SJSA1 (cell line): ENCODE results near the gene MATR3. TPM values are rescaled to one million over a fixed set of nuclear protein-coding genes. Genes with fewer than 3 reads are reported as not detected.
"Not testable (repeated sequence)": the region's sequence is repeated elsewhere in the genome, so short reads cannot be mapped to it uniquely, and the experiment has no call there.

Experiments used
- DNase-seq, 2 experiments: peaks; one replicate each; pipeline ENCODE4 v3.0.0-alpha.2; 2015 to 2020; ENCODE audit warnings: low spot score in 2 of 2, low read depth in 1 of 2
- H3K27ac ChIP-seq: fragments of 250-450 bp; sonication (Bioruptor Pico); 2 replicates; pipeline ENCODE4 v1.5.1; 2020; ENCODE audit warnings: mild to moderate bottlenecking, moderate library complexity
- H3K27me3 ChIP-seq: fragments of 250-450 bp; sonication (Bioruptor Pico); replicated peaks from 2 replicates; pipeline ENCODE4 v1.5.1; 2020; ENCODE audit warnings: mild to moderate bottlenecking, moderate library complexity
- H3K36me3 ChIP-seq: fragments of 250-450 bp; sonication (Bioruptor Pico); 2 replicates; pipeline ENCODE4 v1.5.1; 2020; ENCODE audit warnings: mild to moderate bottlenecking
- H3K4me1 ChIP-seq: fragments of 250-450 bp; sonication (Bioruptor Pico); replicated peaks from 2 replicates; pipeline ENCODE4 v1.6.1; 2021; ENCODE audit warnings: mild to moderate bottlenecking
- H3K4me3 ChIP-seq: fragments of 250-450 bp; sonication (Bioruptor Pico); 2 replicates; pipeline ENCODE4 v1.5.1; 2020; ENCODE audit warnings: mild to moderate bottlenecking
- H3K9me3 ChIP-seq: fragments of 250-450 bp; sonication (Bioruptor Pico); replicated peaks from 2 replicates; pipeline ENCODE4 v1.5.1; 2020; ENCODE audit warnings: mild to moderate bottlenecking
- total RNA-seq: library from RNA; depleted of rRNA; stranded (reverse); fragments of >200 nt; shearing (Covaris generic); gene quantifications from 2 replicates; pipeline ENCODE4 v1.2.3, GENCODE V29; 2014

MATR3 gene
- total RNA-seq, 1 experiment from 2014 or later: 470 TPM

- H3K9me3 ChIP-seq: no peaks in the 10 kb centered on the region
- DNase-seq: no peak
- H3K36me3 ChIP-seq: no peaks in the 10 kb centered on the region
- peaks cover 6% of the 10 kb centered on the region for H3K4me1 ChIP-seq
- no peak overlapping the region for H3K27ac ChIP-seq
- no peak overlapping the region for H3K4me3 ChIP-seq
- no peaks in the 10 kb centered on the region for H3K27me3 ChIP-seq
These were observed 29.6 kb upstream of the MATR3 start for GRCh38 chr5:139263946-139264345.

DNA sequence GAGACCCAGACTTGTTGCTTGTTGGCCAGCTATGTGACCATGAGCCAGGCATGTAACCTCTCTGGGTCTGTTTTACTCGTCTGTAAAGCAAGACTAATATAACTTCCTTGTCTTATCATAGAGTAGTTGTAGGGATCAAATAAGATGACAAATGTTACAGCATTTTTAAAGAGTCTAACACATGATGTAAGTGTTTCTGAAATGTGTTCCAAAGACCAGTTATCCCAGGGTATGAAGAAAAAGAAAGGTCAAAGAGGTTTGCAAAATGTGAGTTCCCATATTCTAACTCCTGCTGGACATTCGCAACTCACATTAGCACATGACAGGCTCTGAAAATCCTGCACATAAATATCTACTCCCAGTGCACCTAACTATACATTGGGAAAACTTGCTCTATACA is 28.5 kb upstream of the MATR3 start:
- no peak for DNase-seq

DNA sequence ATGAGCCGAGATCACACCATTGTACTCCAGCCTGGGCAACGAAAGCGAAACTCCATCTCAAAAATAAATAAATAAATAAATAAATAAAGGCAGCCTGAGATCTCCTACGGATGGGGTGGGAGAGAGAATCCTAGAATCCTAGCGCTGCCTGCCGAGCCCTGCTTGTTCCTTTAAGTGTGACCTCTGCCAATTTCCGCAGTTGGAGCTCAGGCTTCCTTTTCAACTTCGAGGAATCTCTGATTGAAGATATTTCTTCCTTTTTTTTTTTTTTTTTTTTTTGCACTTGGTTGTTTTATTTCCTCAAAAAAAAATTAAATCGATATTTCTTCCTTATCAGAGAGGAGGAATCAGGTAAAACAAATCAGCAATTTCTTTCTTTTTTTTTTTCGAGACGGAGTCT is 27.3 kb upstream of the MATR3 start:
- Histone ChIP-seq H3K9me3 (no peaks in the 10 kb centered on the region), H3K36me3 (no peaks in the 10 kb centered on the region), H3K27me3 (no peaks in the 10 kb centered on the region), H3K27ac (no peak overlapping the region), H3K4me1 (peaks cover 10% of the 10 kb centered on the region), H3K4me3 (no peak overlapping the region)
- DNase-seq: no peak

More for the DNA sequence above, 28.5 kb upstream of the MATR3 start:
- Histone ChIP-seq H3K4me3 (no peak overlapping the region), H3K36me3 (no peaks in the 10 kb centered on the region), H3K27me3 (no peaks in the 10 kb centered on the region), H3K4me1 (peaks cover 6% of the 10 kb centered on the region), H3K9me3 (no peaks in the 10 kb centered on the region), H3K27ac (no peak overlapping the region)

GRCh38 chr5:139267481-139267880 is 26.1 kb upstream of the MATR3 start:
- H3K4me3 ChIP-seq: no peak overlapping the region
- H3K9me3 ChIP-seq: no peaks in the 10 kb centered on the region
- H3K36me3 ChIP-seq: no peaks in the 10 kb centered on the region
- peaks cover 23% of the 10 kb centered on the region for H3K4me1 ChIP-seq
- H3K27me3 ChIP-seq: no peaks in the 10 kb centered on the region
- DNase-seq: no peak
- no peak overlapping the region for H3K27ac ChIP-seq

- Histone ChIP-seq H3K4me1 (peaks cover 34% of the 10 kb centered on the region), H3K9me3 (no peaks in the 10 kb centered on the region), H3K27me3 (no peaks in the 10 kb centered on the region), H3K4me3 (no peak overlapping the region), H3K36me3 (no peaks in the 10 kb centered on the region), H3K27ac (no peak overlapping the region)
- peak in 1 of 2 experiments; percentile 31 for DNase-seq
These were observed 25.0 kb upstream of the MATR3 start for GRCh38 chr5:139268364-139269202.

GRCh38 chr5:139270718-139271117 is 22.8 kb upstream of the MATR3 start:
- H3K9me3 ChIP-seq: not testable (repeated sequence)
- peak overlapping the region; percentile 37; the same call in 1 of the 2 replicates for H3K27ac ChIP-seq

GRCh38 chr5:139271201-139272027 is 22.1 kb upstream of the MATR3 start:
- DNase-seq: peak; percentile 61 to 84

More at GRCh38 chr5:139270718-139271117, 22.8 kb upstream of the MATR3 start:
- DNase-seq, H3K4me3 ChIP-seq, H3K36me3 ChIP-seq, H3K27me3 ChIP-seq: not testable (repeated sequence)
- peaks cover 43% of the 10 kb centered on the region for H3K4me1 ChIP-seq

DNA sequence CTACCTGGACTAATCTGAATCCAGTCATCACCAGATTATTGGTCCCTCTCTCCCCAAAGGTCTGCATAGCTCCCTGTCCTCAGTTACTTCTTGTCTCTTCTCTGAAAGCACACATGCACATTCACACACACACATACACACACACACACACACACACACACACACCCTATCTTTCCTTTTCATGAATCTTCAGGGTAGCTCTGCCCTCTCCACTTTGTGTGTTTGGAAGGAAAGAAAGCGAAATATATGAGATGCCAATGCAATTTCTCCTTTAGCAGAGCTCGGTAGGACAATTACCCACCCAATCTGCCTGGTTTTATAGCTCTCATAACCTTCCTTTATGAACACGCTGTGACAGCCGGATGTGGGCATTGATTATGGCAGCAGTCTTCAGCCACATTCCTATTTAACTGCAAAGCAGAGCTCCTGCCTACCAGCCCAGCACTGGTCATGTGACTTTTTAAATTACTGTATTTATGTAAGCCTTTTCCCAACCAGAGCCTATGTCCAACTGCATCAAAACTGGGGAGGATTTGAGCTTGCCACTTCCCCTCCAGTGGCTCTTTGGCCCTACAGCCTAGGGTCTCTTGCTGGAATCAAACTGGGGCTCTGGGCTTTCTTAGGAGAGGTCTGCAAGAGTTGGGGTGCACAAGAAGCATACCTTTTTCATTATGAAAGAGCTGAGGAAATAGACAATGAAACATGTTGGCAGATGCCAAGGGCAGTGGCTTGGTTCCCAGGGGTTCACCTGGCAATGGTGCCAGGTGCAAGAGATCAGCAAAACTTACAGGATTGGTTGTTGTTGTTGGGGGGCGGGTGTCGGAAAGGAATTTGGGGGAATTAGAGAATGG is 20.8 kb upstream of the MATR3 start:
- Histone ChIP-seq H3K4me3 (no peak overlapping the region), H3K27ac (peak overlapping the region; percentile 21; the same call in 1 of the 2 replicates), H3K27me3 (no peaks in the 10 kb centered on the region), H3K9me3 (no peaks in the 10 kb centered on the region), H3K4me1 (peaks cover 43% of the 10 kb centered on the region), H3K36me3 (peaks cover 20% of the 10 kb centered on the region)
- peak in 1 of 2 experiments; percentile 46 for DNase-seq

More at GRCh38 chr5:139271201-139272027, 22.1 kb upstream of the MATR3 start:
- no peaks in the 10 kb centered on the region for H3K9me3 ChIP-seq
- H3K36me3 ChIP-seq: peaks cover 7% of the 10 kb centered on the region
- H3K27ac ChIP-seq: peak overlapping the region; percentile 37
- H3K4me3 ChIP-seq: no peak overlapping the region
- peaks cover 43% of the 10 kb centered on the region for H3K4me1 ChIP-seq
- H3K27me3 ChIP-seq: no peaks in the 10 kb centered on the region

GRCh38 chr5:139273322-139273571 is 20.3 kb upstream of the MATR3 start:
- no peak for DNase-seq
- Histone ChIP-seq H3K9me3 (no peaks in the 10 kb centered on the region), H3K27ac (no peak overlapping the region), H3K27me3 (no peaks in the 10 kb centered on the region), H3K4me3 (peak overlapping the region; percentile 46), H3K36me3 (peaks cover 24% of the 10 kb centered on the region), H3K4me1 (peaks cover 43% of the 10 kb centered on the region)

DNA sequence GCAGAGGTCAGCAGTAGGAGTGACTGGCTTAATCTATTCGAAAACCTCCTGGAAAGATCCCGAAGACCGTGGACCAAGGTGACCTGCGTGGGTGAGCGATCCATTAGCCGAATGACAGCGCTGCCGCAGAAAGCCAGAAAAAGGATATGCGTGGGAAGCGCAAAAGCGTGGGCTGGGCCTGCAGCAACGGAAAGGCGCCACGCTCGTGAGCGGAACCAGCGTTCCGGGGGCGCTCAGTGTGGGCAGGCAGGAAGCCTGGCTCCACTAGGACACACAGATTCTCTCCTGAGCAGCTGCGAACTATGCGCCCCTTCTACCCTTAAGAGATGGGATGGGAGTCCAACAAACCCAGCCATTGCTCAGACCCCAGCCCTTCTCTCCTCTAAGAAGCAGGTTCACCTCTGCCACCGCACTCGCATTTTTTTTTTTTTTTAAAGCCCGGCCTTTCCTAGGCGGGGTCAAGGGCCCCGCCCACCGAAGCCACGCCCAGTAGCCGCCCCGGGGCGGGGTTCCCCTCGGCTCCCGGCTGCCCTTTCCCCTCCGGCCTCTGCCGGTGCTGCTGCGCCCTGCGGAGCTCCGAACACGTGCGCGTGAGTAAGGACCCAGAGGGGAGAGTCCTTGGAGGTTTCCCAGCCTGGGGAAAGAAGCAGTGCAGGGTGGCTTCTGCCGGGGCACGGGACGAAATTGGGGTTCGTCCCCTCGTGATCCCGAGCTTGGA is 19.8 kb upstream of the MATR3 start:
- peak overlapping the region; percentile 37 for H3K27ac ChIP-seq
- H3K27me3 ChIP-seq: no peaks in the 10 kb centered on the region
- H3K4me1 ChIP-seq: peaks cover 38% of the 10 kb centered on the region
- H3K4me3 ChIP-seq: peak overlapping the region; percentile 46
- no peaks in the 10 kb centered on the region for H3K9me3 ChIP-seq
- peaks cover 29% of the 10 kb centered on the region for H3K36me3 ChIP-seq
- peak; percentile 92 to 97 for DNase-seq

GRCh38 chr5:139275536-139275935 is 18.0 kb upstream of the MATR3 start:
- no peak overlapping the region for H3K4me3 ChIP-seq
- no peak for DNase-seq

GRCh38 chr5:139275956-139276355 is 17.6 kb upstream of the MATR3 start:
- H3K4me1 ChIP-seq: peaks cover 36% of the 10 kb centered on the region
- H3K27me3 ChIP-seq: no peaks in the 10 kb centered on the region
- no peak overlapping the region for H3K4me3 ChIP-seq
- peaks cover 51% of the 10 kb centered on the region for H3K36me3 ChIP-seq
- no peaks in the 10 kb centered on the region for H3K9me3 ChIP-seq
- H3K27ac ChIP-seq: no peak overlapping the region
- DNase-seq: no peak

More at GRCh38 chr5:139275536-139275935, 18.0 kb upstream of the MATR3 start:
- Histone ChIP-seq H3K27me3 (no peaks in the 10 kb centered on the region), H3K27ac (no peak overlapping the region), H3K9me3 (no peaks in the 10 kb centered on the region), H3K36me3 (peaks cover 47% of the 10 kb centered on the region), H3K4me1 (peaks cover 37% of the 10 kb centered on the region)

DNA sequence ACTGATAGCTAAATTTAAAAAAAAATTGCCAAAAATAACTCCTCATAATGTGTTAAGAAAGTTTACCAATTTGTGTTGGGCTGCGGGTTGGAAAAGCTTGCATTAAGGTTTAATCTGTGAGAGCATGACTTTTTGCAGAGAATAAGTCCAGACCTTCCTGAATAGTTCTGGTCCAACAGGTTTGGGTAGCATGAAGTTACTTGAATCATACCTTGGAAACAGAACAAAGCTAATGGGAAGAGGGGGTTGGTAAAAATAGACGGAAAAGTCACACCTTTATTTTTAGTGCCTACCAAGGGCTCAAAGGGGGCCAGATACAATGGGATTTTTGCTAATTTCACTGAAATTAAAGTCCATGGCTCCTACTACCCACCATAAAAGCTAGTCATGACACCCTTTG is 17.1 kb upstream of the MATR3 start:
- Histone ChIP-seq H3K36me3 (peaks cover 55% of the 10 kb centered on the region), H3K9me3 (no peaks in the 10 kb centered on the region), H3K4me1 (peaks cover 31% of the 10 kb centered on the region), H3K27ac (no peak overlapping the region), H3K4me3 (no peak overlapping the region), H3K27me3 (no peaks in the 10 kb centered on the region)
- no peak for DNase-seq
